Fibroblast of lung (primary cell): ENCODE measurements around the gene MRE11. TPM values are rescaled to one million over a fixed set of nuclear protein-coding genes. Genes with fewer than 3 reads are reported as not detected.
A peak's percentile ranks its signal among the peaks of the same experiment; 100 is the strongest.

Experiments used
- DNase-seq, 2 donors: peaks; one replicate each; pipeline versions ENCODE4 v3.0.0 to v3.0.0-alpha.2; 2010; ENCODE audit warnings: low read depth in 2 of 2
- H2AFZ ChIP-seq: 2 replicates; pipeline ENCODE4 v1.5.1; 2012; ENCODE audit warnings: low read length, control low read depth, inconsistent platforms
- H3K27ac ChIP-seq: 2 replicates; pipeline ENCODE4 v1.5.1; 2011; ENCODE audit warnings: low read length, control low read depth; ENCODE audit not compliant: insufficient read depth
- H3K27me3 ChIP-seq: 2 replicates; pipeline ENCODE4 v1.5.1; 2011; ENCODE audit warnings: mild to moderate bottlenecking, low read length; ENCODE audit not compliant: control insufficient read depth, insufficient read depth
- H3K36me3 ChIP-seq: 2 replicates; pipeline ENCODE4 v1.5.1; 2011; ENCODE audit warnings: low read length; ENCODE audit not compliant: control insufficient read depth, insufficient read depth
- H3K4me1 ChIP-seq: 2 replicates; pipeline ENCODE4 v1.5.1; 2011; ENCODE audit warnings: low read length; ENCODE audit not compliant: control insufficient read depth, insufficient read depth; ENCODE audit errors: extremely low read depth
- H3K4me2 ChIP-seq: 2 replicates; pipeline ENCODE4 v1.5.1; 2011; ENCODE audit warnings: low read length, control low read depth; ENCODE audit not compliant: insufficient read depth; ENCODE audit errors: extremely low read depth
- H3K4me3 ChIP-seq, 4 experiments: fragments of 200-600 bp in 1 of 4; sonication (generic) in 1 of 4; replicated peaks in 1 of 4; 2 replicates each; pipeline ENCODE4 v1.5.1; 2011 to 2016; ENCODE audit warnings: low read length in 4 of 4, low read depth in 3 of 4, mild to moderate bottlenecking in 3 of 4, control low read depth in 2 of 4, inconsistent platforms in 1 of 4, mixed read lengths in 1 of 4; ENCODE audit not compliant: insufficient read depth in 1 of 4; ENCODE audit errors: control extremely low read depth in 1 of 4
- H3K79me2 ChIP-seq: 2 replicates; pipeline ENCODE4 v1.5.1; 2012; ENCODE audit warnings: mild to moderate bottlenecking, low read length, inconsistent platforms; ENCODE audit not compliant: control insufficient read depth, insufficient read depth
- H3K9ac ChIP-seq: 2 replicates; pipeline ENCODE4 v1.5.1; 2011; ENCODE audit warnings: mild to moderate bottlenecking, low read length, control low read depth; ENCODE audit not compliant: insufficient read depth
- H3K9me3 ChIP-seq: 2 replicates; pipeline ENCODE4 v1.5.1; 2012; ENCODE audit warnings: low read depth, low read length; ENCODE audit not compliant: control insufficient read depth, insufficient read depth
- H4K20me1 ChIP-seq: 2 replicates; pipeline ENCODE4 v1.5.1; 2011; ENCODE audit warnings: low read length; ENCODE audit not compliant: control insufficient read depth, insufficient read depth; ENCODE audit errors: extremely low read depth
- EZH2 ChIP-seq: IDR thresholded peaks from 2 replicates; pipeline ENCODE4 v1.5.1; 2012; ENCODE audit warnings: low read length, control low read depth, mild to moderate bottlenecking; ENCODE audit errors: missing control alignments
- polyA plus RNA-seq, 2 donors: library from polyadenylated mRNA; depleted of rRNA in 1 of 2; stranded (reverse) in 1 of 2; unstranded in 1 of 2; fragments of >200 nt; gene quantifications; 2 replicates each; pipeline ENCODE4 v1.2.1, GENCODE V29; 2011 to 2012; ENCODE audit warnings: missing spikeins in 1 of 2
- total RNA-seq: library from RNA; depleted of rRNA; stranded (reverse); fragments of >200 nt; gene quantifications from 2 replicates; pipeline ENCODE4 v1.2.1, GENCODE V29; 2014
- TF ChIP-seq, protein P1 (sequence below), 2 donors: IDR thresholded peaks in 1 of 2; conservative IDR thresholded peaks in 1 of 2; 1 replicate in 1 of 2; 2 replicates in 1 of 2; pipeline ENCODE4 v1.5.1; 2011 to 2012; ENCODE audit warnings: low read length in 2 of 2, control low read depth in 1 of 2, inconsistent platforms in 1 of 2, low read depth in 1 of 2, mild to moderate bottlenecking in 1 of 2

Gene MRE11
- total and polyA plus RNA-seq, 2 donors (not counting 1 experiment from before 2014, with no cell fraction given) = 6.9 to 7.4 TPM

GRCh38 chr11:94457118-94458029 lies 36.3 kb downstream of the MRE11 start:
- Histone ChIP-seq H3K4me2 (no peak overlapping the region), H3K27ac (no peak overlapping the region), H3K4me1 (no peaks in the 10 kb centered on the region), H3K4me3 (no peak overlapping the region), H4K20me1 (no peaks in the 10 kb centered on the region), H2AFZ (no peak overlapping the region), H3K9ac (no peak overlapping the region), H3K9me3 (no peaks in the 10 kb centered on the region), H3K79me2 (no peaks in the 10 kb centered on the region), H3K36me3 (peaks cover 2% of the 10 kb centered on the region), H3K27me3 (no peaks in the 10 kb centered on the region)
- peak in 1 of 2 donors; percentile 22 for DNase-seq
- no peak for TF ChIP-seq EZH2
- TF ChIP-seq, protein P1, sequence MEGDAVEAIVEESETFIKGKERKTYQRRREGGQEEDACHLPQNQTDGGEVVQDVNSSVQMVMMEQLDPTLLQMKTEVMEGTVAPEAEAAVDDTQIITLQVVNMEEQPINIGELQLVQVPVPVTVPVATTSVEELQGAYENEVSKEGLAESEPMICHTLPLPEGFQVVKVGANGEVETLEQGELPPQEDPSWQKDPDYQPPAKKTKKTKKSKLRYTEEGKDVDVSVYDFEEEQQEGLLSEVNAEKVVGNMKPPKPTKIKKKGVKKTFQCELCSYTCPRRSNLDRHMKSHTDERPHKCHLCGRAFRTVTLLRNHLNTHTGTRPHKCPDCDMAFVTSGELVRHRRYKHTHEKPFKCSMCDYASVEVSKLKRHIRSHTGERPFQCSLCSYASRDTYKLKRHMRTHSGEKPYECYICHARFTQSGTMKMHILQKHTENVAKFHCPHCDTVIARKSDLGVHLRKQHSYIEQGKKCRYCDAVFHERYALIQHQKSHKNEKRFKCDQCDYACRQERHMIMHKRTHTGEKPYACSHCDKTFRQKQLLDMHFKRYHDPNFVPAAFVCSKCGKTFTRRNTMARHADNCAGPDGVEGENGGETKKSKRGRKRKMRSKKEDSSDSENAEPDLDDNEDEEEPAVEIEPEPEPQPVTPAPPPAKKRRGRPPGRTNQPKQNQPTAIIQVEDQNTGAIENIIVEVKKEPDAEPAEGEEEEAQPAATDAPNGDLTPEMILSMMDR (conservative IDR thresholded peaks at IDR 0.05 in 1 of 2, IDR thresholded peaks at IDR 0.05 in 1 of 2; ENCODE audit: low read depth in 1 of 2, low read length in 2 of 2) = no peak

GRCh38 chr11:94455861-94456260 lies 37.8 kb downstream of the MRE11 start:
- Histone ChIP-seq H3K9ac (no peak overlapping the region), H3K27ac (no peak overlapping the region), H3K36me3 (peaks cover 2% of the 10 kb centered on the region), H3K27me3 (no peaks in the 10 kb centered on the region), H3K4me3 (no peak overlapping the region), H3K4me2 (no peak overlapping the region), H3K9me3 (no peaks in the 10 kb centered on the region), H2AFZ (no peak overlapping the region), H4K20me1 (no peaks in the 10 kb centered on the region), H3K4me1 (no peaks in the 10 kb centered on the region), H3K79me2 (no peaks in the 10 kb centered on the region)
- TF ChIP-seq, protein P1 (conservative IDR thresholded peaks at IDR 0.05 in 1 of 2, IDR thresholded peaks at IDR 0.05 in 1 of 2; ENCODE audit: low read depth in 1 of 2, low read length in 2 of 2) = no peak
- no peak for TF ChIP-seq EZH2
- DNase-seq = no peak

- Histone ChIP-seq H3K79me2 (no peaks in the 10 kb centered on the region), H3K27me3 (no peaks in the 10 kb centered on the region), H3K27ac (no peak overlapping the region), H3K4me3 (no peak overlapping the region), H4K20me1 (no peaks in the 10 kb centered on the region), H3K9me3 (no peaks in the 10 kb centered on the region), H3K4me2 (no peak overlapping the region), H3K4me1 (peaks cover 6% of the 10 kb centered on the region), H2AFZ (no peak overlapping the region), H3K36me3 (no peaks in the 10 kb centered on the region), H3K9ac (no peak overlapping the region)
- DNase-seq = no peak
- TF ChIP-seq, protein P1 (conservative IDR thresholded peaks at IDR 0.05 in 1 of 2, IDR thresholded peaks at IDR 0.05 in 1 of 2; ENCODE audit: low read depth in 1 of 2, low read length in 2 of 2) = no peak
- no peak for TF ChIP-seq EZH2
Observed at GRCh38 chr11:94454301-94454700, 39.3 kb downstream of the MRE11 start.
